Bronchial epithelial cell (primary cell): Measurements from ENCODE around the gene NKX2-3. TPM values are rescaled to one million over a fixed set of nuclear protein-coding genes. Genes with fewer than 3 reads are reported as not detected.

Source experiments
- DNase-seq: peaks from one replicate; pipeline ENCODE4 v3.0.0-alpha.2; 2010; ENCODE audit warnings: low read depth
- FAIRE-seq: peaks from 2 replicates; lab custom pipeline; 2011; peaks lifted over from hg19 to GRCh38; lab: Jason Lieb, UNC
- H3K27me3 ChIP-seq: 2 replicates; pipeline ENCODE4 v1.5.1; 2011; ENCODE audit warnings: low read length; ENCODE audit not compliant: control insufficient read depth, insufficient read depth
- H3K36me3 ChIP-seq: 2 replicates; pipeline ENCODE4 v1.5.1; 2011; ENCODE audit warnings: low read length; ENCODE audit not compliant: control insufficient read depth, insufficient read depth
- H3K4me3 ChIP-seq: 2 replicates; pipeline ENCODE4 v1.5.1; 2011; ENCODE audit warnings: mild to moderate bottlenecking, low read depth, low read length, control low read depth
- CTCF ChIP-seq: IDR thresholded peaks from 2 replicates; pipeline ENCODE4 v1.5.1; 2011; ENCODE audit warnings: mild to moderate bottlenecking, moderate library complexity, low read length, control low read depth, inconsistent platforms; ENCODE audit not compliant: insufficient read depth, severe bottlenecking
- total RNA-seq: library from RNA; depleted of rRNA; stranded (reverse); fragments of >200 nt; gene quantifications from 2 replicates; pipeline ENCODE4 v1.2.1, GENCODE V29; 2014

NKX2-3 gene
- total RNA-seq, 1 donor from 2014 or later = not detected

- FAIRE-seq (no peak), DNase-seq (no peak)
- H3K4me3 ChIP-seq = no peak overlapping the region
- H3K36me3 ChIP-seq = no peaks in the 10 kb centered on the region
- no peak for TF ChIP-seq CTCF
- peaks cover 65% of the 10 kb centered on the region for H3K27me3 ChIP-seq
Measured at GRCh38 chr10:99537989-99538917, 5.5 kb downstream of the NKX2-3 start.

GRCh38 chr10:99539120-99539519 lies 6.4 kb downstream of the NKX2-3 start:
- DNase-seq (no peak), FAIRE-seq (no peak)
- peaks cover 60% of the 10 kb centered on the region for H3K27me3 ChIP-seq
- no peaks in the 10 kb centered on the region for H3K36me3 ChIP-seq
- H3K4me3 ChIP-seq = no peak overlapping the region
- no peak for TF ChIP-seq CTCF

GRCh38 chr10:99539820-99540219 lies 7.1 kb downstream of the NKX2-3 start:
- Histone ChIP-seq H3K36me3 (no peaks in the 10 kb centered on the region), H3K27me3 (peaks cover 56% of the 10 kb centered on the region), H3K4me3 (no peak overlapping the region)
- no peak for TF ChIP-seq CTCF
- FAIRE-seq = no peak
- DNase-seq = no peak

- TF ChIP-seq CTCF = no peak
- H3K36me3 ChIP-seq = no peaks in the 10 kb centered on the region
- DNase-seq (no peak), FAIRE-seq (no peak)
- no peak overlapping the region for H3K4me3 ChIP-seq
- peaks cover 55% of the 10 kb centered on the region for H3K27me3 ChIP-seq
Measured at GRCh38 chr10:99540306-99540656, 7.5 kb downstream of the NKX2-3 start.

- DNase-seq = no peak
- H3K27me3 ChIP-seq = peaks cover 51% of the 10 kb centered on the region
Measured at GRCh38 chr10:99540657-99541531, 8.2 kb downstream of the NKX2-3 start.

More at GRCh38 chr10:99540657-99541531, 8.2 kb downstream of the NKX2-3 start:
- TF ChIP-seq CTCF = no peak
- Histone ChIP-seq H3K36me3 (no peaks in the 10 kb centered on the region), H3K4me3 (no peak overlapping the region)
- FAIRE-seq = peak; percentile 76
